ENCODE data around the gene WNK1. TPM values are rescaled to one million over a fixed set of nuclear protein-coding genes. Genes with fewer than 3 reads are reported as not detected.

WNK1 gene
- polyA plus RNA-seq, 6 donors from 2014 or later, result 3.9 to 41.1 (median 15.3) TPM

DNA sequence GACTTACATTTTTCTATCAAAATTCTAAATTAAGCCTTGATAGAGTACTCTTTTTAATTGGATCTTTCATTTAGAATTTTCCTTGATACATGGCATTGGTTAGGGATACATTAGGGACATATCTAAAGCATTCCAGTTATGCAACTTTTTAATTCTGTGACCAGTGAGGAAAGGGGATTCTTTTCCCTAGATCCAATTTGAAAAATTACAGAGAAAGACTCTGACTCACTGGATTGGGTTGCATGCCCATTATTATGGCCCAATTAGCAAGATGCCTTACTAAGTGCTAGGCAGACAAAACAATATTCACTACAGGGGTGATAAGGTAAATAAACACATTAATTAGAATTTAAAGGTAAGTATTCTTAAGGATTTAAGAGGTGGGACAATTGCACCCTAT, 202.4 kb downstream of the WNK1 start:
- no peak for ATAC-seq (ENCODE audit: low read depth in 2 of 2)
- peaks cover 0 to 1% (median 0%) of the 10 kb centered on the region in 7 donors for H3K9me3 Mint-ChIP-seq
- no peaks in the 10 kb centered on the region for H3K27me3 Mint-ChIP-seq
- H3K27ac Mint-ChIP-seq, result no peak overlapping the region
- no peaks in the 10 kb centered on the region for H3K36me3 Mint-ChIP-seq
- DNase-seq, result no peak
- peaks cover 7 to 16% (median 12%) of the 10 kb centered on the region in 3 donors for H3K4me1 Mint-ChIP-seq
- H3K4me3 Mint-ChIP-seq, result no peak overlapping the region

DNA sequence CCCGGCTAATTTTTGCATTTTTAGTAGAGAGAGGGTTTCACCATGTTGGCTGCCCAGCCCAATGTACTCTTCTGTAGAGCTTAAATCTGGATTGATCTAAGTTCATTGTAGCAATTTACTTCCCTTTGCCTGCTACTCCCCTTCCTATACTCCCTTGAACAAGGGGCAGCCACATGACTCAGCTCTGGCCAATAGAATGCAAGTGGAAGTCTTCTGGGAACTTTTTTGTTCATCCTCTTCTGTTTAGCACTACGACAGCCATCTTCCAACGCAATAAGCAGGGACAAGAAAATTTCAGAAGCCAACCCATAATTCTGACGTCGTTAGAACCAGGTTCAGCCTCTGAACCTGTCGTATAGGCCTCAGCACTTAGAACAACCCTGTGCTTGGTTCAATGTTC, 203.6 kb downstream of the WNK1 start:
- no peak for ATAC-seq (ENCODE audit: low read depth in 2 of 2)
- Mint-ChIP-seq H3K27ac (peak overlapping the region in 1 of 6 donors; percentile 1), H3K4me3 (no peak overlapping the region)

GRCh38 chr12:958588-959123, 206.3 kb downstream of the WNK1 start:
- Mint-ChIP-seq H3K36me3 (no peaks in the 10 kb centered on the region), H3K9me3 (peaks cover 0 to 1% (median 0%) of the 10 kb centered on the region in 7 donors), H3K27me3 (no peaks in the 10 kb centered on the region), H3K4me1 (peaks cover 4 to 7% (median 6%) of the 10 kb centered on the region in 3 donors), H3K27ac (peak overlapping the region in 2 of 6 donors; percentile 37 to 40), H3K4me3 (no peak overlapping the region)
- ATAC-seq (ENCODE audit: low read depth in 2 of 2) (peak; percentile 66 to 71), DNase-seq (no peak)

More for the DNA sequence above, 203.6 kb downstream of the WNK1 start:
- peaks cover 4 to 12% (median 7%) of the 10 kb centered on the region in 3 donors for H3K4me1 Mint-ChIP-seq
- no peaks in the 10 kb centered on the region for H3K27me3 Mint-ChIP-seq
- H3K36me3 Mint-ChIP-seq, result no peaks in the 10 kb centered on the region
- no peak for DNase-seq
- H3K9me3 Mint-ChIP-seq, result peaks cover 0 to 1% (median 0%) of the 10 kb centered on the region in 7 donors

Other genes starting within 250 kb of the WNK1 start
- 10 to 100 TPM in 5 of 6 donors, 1 to 10 TPM in 1; 9.6 to 28.9 (median 11.5) TPM for gene NINJ2, start 89.1 kb upstream of the WNK1 start, polyA plus RNA-seq (ENCODE audit: low read depth in 6 of 6)
- 10 to 100 TPM in 1 of 6 donors, 1 to 10 TPM in 4, under 1 TPM in 1; 0.09 to 13.3 (median 3.0) TPM for gene RAD52, start 197.1 kb downstream of the WNK1 start, polyA plus RNA-seq (ENCODE audit: low read depth in 6 of 6)
- gene ERC1, start 238.6 kb downstream of the WNK1 start, polyA plus RNA-seq (ENCODE audit: low read depth in 6 of 6), result 10 to 100 TPM in 5 of 6 donors, 1 to 10 TPM in 1; 6.9 to 26.2 (median 17.9) TPM

Data from naive B cell (primary cell).